IPS-NIHi7 (cell line): Measurements from ENCODE around the gene KLHDC3.

Experiments
- DNase-seq: peaks from one replicate; pipeline ENCODE4 v3.0.0; 2012; ENCODE audit warnings: mixed read lengths; ENCODE audit errors: extremely low spot score

Gene KLHDC3

DNA sequence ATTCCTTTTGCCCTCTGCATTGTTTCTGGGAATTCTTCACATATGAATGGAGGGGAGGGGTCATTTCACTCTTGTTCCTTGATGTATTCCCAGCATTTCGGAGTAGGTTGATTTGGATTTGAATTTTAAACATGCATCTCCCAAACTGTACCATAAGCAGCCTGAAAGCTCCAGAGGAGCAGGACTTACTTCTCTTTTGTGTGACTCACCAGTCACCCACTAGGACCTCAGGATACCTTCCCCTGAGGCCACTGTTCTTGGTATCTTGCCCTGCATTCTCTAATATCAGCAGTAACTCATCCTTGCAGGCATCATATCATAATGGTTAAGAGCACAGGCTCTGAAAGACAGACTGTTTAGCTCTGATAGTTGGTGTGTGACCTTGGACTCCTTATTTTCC lies 44.5 kb downstream of the KLHDC3 start:
- DNase-seq: no peak

GRCh38 chr6:43059168-43060033 lies 45.4 kb downstream of the KLHDC3 start, which contains the start of the genes KLC4 and MRPL2:
Gene KLC4, plus strand, starts transcription at chr6:43059631. Its CDS starts 1,705 bp downstream, at chr6:43061336.
Gene MRPL2, minus strand, starts transcription at chr6:43059434. Its CDS starts 53 bp downstream, at chr6:43059381.
- DNase-seq: peak; percentile 100

DNA sequence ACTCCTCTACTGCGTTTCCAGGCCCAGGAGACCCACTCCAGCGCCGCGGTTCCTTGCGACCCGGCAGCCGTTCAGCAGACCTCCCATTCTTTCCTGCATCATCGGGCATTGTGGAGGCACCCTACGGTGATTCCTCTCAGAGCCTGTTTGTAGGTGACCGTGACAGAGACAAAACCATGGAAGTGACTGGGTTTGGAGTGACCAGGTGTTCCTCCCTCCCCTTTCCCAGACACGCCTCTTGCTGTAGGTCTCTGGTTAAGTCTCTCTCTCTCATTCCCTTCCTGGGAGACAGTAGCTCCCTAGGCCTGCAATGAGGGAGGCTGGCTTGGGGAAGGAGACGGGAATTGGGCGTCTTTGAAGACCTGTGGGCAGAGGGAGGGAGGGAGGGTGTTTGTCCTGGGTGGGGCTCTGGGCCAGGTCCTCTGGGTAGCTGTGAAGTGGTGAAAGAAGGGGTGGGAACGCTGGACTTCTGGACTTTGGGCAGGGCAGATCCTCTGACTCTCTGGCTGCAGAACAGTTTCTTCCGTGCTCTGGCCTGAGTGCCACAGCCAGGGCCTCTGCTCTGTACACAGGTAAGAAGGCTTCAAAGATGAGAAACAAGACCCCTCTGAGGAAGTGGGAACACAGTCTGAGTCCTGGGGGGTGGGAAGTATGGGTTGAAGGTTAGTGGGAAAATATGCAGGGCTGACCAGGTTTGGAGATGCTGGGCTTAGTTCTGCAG lies 46.1 kb downstream of the KLHDC3 start:
- DNase-seq: peak; percentile 43

- DNase-seq: no peak
Measured at GRCh38 chr6:43060755-43061633, 46.9 kb downstream of the KLHDC3 start.

GRCh38 chr6:43061861-43062260 lies 47.8 kb downstream of the KLHDC3 start:
- DNase-seq: no peak

- no peak for DNase-seq
Measured at GRCh38 chr6:43062818-43063217, 48.8 kb downstream of the KLHDC3 start.

DNA sequence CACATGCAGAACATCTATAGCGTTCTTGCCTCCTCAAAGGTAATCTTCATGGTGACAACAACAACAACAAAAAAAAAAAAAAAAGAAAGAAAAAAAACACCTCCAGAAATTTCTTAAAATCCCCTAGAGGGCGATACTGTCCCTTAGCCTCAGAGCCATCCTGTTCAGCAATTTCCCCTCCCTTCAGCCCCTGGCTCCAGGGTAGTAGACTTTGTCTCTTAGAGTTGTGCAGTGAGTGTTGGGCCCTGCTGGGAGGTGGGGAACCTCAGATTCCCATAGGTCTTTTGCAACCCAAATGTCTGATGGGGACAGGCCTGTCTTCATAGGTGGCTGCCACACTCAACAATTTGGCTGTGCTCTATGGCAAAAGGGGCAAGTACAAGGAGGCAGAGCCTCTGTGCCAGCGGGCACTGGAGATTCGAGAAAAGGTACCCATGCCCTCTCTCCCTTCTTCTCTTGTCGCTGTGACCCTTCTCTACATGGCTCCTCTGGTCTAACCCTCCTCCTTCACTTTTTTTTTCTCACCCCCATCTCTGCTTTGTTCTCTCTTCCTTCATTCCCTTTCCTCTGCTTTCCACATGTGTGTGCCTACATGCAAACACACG lies 56.1 kb downstream of the KLHDC3 start:
- peak; percentile 76 for DNase-seq
